Mesothelial cell of epicardium (in vitro differentiated cells): ENCODE measurements around the gene EVL. TPM values are rescaled to one million over a fixed set of nuclear protein-coding genes. Genes with fewer than 3 reads are reported as not detected.

Experiments
- DNase-seq, 2 experiments: peaks; one replicate each; pipeline ENCODE4 v3.0.0; 2021; ENCODE audit warnings: low spot score in 2 of 2; ENCODE audit not compliant: unreplicated experiment in 2 of 2
- H3K27ac Mint-ChIP-seq: 2 replicates; pipeline ENCODE4 v1.8.0; 2021; ENCODE audit warnings: mixed read lengths
- H3K27me3 Mint-ChIP-seq: 2 replicates; pipeline ENCODE4 v1.8.0; 2021; ENCODE audit warnings: low read depth, mixed read lengths
- H3K36me3 Mint-ChIP-seq: 2 replicates; pipeline ENCODE4 v1.8.0; 2021; ENCODE audit warnings: mixed read lengths
- H3K4me1 Mint-ChIP-seq: 2 replicates; pipeline ENCODE4 v1.8.0; 2021; ENCODE audit warnings: mixed read lengths
- H3K4me3 Mint-ChIP-seq: 2 replicates; pipeline ENCODE4 v1.8.0; 2021; ENCODE audit warnings: mild to moderate bottlenecking, moderate library complexity, mixed read lengths
- H3K9me3 Mint-ChIP-seq: 2 replicates; pipeline ENCODE4 v1.8.0; 2021; ENCODE audit warnings: mixed read lengths
- total RNA-seq: library from RNA; stranded (reverse); gene quantifications from 3 replicates; pipeline ENCODE4 v1.2.1, GENCODE V29; 2021
- TF ChIP-seq, protein P1 (sequence below): fragments of 200-600 bp; sonication (generic); IDR thresholded peaks from one replicate; pipeline ENCODE4 v1.5.0; 2021; ENCODE audit warnings: antibody characterized with exemption; ENCODE audit not compliant: unreplicated experiment

EVL gene
- total RNA-seq, 1 donor from 2014 or later: 250 TPM

- no peaks in the 10 kb centered on the region for H3K9me3 Mint-ChIP-seq
- no peaks in the 10 kb centered on the region for H3K27me3 Mint-ChIP-seq
- no peak overlapping the region for H3K4me3 Mint-ChIP-seq
- DNase-seq: no peak
- no peaks in the 10 kb centered on the region for H3K36me3 Mint-ChIP-seq
- peak overlapping the region; percentile 92 for H3K27ac Mint-ChIP-seq
- H3K4me1 Mint-ChIP-seq: peaks cover 52% of the 10 kb centered on the region
- TF ChIP-seq, protein P1, sequence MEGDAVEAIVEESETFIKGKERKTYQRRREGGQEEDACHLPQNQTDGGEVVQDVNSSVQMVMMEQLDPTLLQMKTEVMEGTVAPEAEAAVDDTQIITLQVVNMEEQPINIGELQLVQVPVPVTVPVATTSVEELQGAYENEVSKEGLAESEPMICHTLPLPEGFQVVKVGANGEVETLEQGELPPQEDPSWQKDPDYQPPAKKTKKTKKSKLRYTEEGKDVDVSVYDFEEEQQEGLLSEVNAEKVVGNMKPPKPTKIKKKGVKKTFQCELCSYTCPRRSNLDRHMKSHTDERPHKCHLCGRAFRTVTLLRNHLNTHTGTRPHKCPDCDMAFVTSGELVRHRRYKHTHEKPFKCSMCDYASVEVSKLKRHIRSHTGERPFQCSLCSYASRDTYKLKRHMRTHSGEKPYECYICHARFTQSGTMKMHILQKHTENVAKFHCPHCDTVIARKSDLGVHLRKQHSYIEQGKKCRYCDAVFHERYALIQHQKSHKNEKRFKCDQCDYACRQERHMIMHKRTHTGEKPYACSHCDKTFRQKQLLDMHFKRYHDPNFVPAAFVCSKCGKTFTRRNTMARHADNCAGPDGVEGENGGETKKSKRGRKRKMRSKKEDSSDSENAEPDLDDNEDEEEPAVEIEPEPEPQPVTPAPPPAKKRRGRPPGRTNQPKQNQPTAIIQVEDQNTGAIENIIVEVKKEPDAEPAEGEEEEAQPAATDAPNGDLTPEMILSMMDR: no peak
Observed at GRCh38 chr14:100042286-100042685, 22.9 kb upstream of the EVL start.

GRCh38 chr14:100045642-100046344 is 19.4 kb upstream of the EVL start:
- DNase-seq: no peak
- H3K36me3 Mint-ChIP-seq: no peaks in the 10 kb centered on the region
- H3K4me1 Mint-ChIP-seq: peaks cover 40% of the 10 kb centered on the region
- no peak overlapping the region for H3K4me3 Mint-ChIP-seq
- no peaks in the 10 kb centered on the region for H3K27me3 Mint-ChIP-seq
- peak overlapping the region; percentile 66 for H3K27ac Mint-ChIP-seq
- H3K9me3 Mint-ChIP-seq: no peaks in the 10 kb centered on the region
- TF ChIP-seq, protein P1: no peak

DNA sequence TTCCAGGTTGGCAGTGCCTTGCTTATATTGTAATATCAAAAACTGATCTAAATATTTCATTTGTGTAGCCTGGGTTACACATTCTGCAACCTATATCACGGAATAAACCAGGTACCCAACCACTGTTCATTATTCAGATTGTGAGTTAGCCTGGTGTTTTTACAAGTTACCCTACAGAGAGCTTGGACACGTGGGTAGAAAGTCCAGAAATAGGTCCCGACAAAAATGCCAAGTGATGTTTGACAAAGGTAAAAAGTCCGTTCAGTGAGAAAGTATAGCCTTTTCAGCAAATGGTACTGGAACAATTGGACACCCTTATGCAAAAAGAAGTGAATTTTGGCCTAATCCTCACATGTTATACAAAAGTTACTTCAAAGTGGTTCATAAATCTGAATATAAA is 17.6 kb upstream of the EVL start:
- H3K36me3 Mint-ChIP-seq: no peaks in the 10 kb centered on the region
- TF ChIP-seq, protein P1: no peak
- H3K27ac Mint-ChIP-seq: no peak overlapping the region
- H3K4me1 Mint-ChIP-seq: peaks cover 39% of the 10 kb centered on the region
- no peaks in the 10 kb centered on the region for H3K9me3 Mint-ChIP-seq
- H3K27me3 Mint-ChIP-seq: no peaks in the 10 kb centered on the region
- no peak overlapping the region for H3K4me3 Mint-ChIP-seq
- no peak for DNase-seq

DNA sequence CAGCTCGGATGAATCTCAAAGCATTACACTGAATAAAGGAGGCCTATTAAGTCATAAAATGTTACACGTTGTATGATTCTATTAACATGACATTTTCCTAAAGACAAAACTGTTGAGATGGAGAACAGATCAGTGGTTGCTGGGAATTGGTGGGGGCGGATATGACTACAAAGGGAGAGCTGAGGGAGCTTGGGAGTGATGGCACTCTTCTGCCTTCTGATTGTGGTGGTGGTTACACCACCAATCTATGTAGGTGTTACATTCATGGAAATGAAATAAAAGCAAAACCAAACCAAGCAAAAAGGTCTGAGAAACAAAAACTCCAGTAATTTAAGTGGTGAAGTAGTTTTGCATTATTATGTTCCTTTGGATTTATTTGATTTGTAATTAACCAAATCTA is 16.4 kb upstream of the EVL start:
- TF ChIP-seq, protein P1: no peak
- no peak for DNase-seq
- peak overlapping the region; percentile 35 for H3K27ac Mint-ChIP-seq
- peaks cover 5% of the 10 kb centered on the region for H3K36me3 Mint-ChIP-seq
- no peaks in the 10 kb centered on the region for H3K27me3 Mint-ChIP-seq
- no peaks in the 10 kb centered on the region for H3K9me3 Mint-ChIP-seq
- H3K4me3 Mint-ChIP-seq: no peak overlapping the region
- peaks cover 37% of the 10 kb centered on the region for H3K4me1 Mint-ChIP-seq

DNA sequence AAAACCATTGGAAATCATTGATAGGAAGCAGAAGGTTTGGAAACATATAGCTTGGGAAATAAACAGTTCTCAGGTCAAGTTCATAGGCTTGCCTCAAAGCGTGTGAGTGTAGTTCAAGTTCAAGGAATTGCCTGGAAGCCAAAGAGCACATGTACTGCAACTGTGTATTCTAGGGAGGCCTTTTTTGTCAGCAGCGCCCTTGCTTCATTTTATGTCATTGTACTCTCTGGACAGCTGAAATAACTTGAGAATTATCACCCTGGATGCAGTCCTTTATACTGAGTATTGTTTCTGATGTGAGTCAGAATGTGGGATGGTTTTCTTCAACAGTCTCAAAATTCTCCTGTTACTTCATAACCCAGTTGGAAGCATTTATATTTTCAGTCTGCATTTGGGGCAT is 16.0 kb upstream of the EVL start:
- Mint-ChIP-seq H3K27me3 (no peaks in the 10 kb centered on the region), H3K4me1 (peaks cover 37% of the 10 kb centered on the region), H3K4me3 (no peak overlapping the region), H3K27ac (no peak overlapping the region), H3K36me3 (peaks cover 5% of the 10 kb centered on the region), H3K9me3 (no peaks in the 10 kb centered on the region)
- DNase-seq: no peak
- TF ChIP-seq, protein P1: no peak
